GM12892 (cell line): ENCODE measurements around the gene ZDHHC14.
A peak's percentile ranks its signal among the peaks of the same experiment; 100 is the strongest.
"Not testable (repeated sequence)": the region's sequence is repeated elsewhere in the genome, so short reads cannot be mapped to it uniquely, and the experiment has no call there.

Experiments used
- DNase-seq: peaks from one replicate; pipeline ENCODE4 v3.0.0; 2011; ENCODE audit not compliant: insufficient read length
- FAIRE-seq: peaks from 2 replicates; lab custom pipeline; 2011; peaks lifted over from hg19 to GRCh38; lab: Jason Lieb, UNC
- POLR2A ChIP-seq: IDR thresholded peaks from 2 replicates; pipeline ENCODE4 v1.6.1; 2011; ENCODE audit warnings: low read depth, low read length, control low read depth
- POLR2AphosphoS5 ChIP-seq: IDR thresholded peaks from 2 replicates; pipeline ENCODE4 v1.6.1; 2011; ENCODE audit warnings: low read depth, low read length, control low read depth
- TAF1 ChIP-seq: IDR thresholded peaks from 2 replicates; pipeline ENCODE4 v1.6.1; 2011; ENCODE audit warnings: low read depth, mild to moderate bottlenecking, control low read depth, low read length, borderline replicate concordance

The ZDHHC14 gene

DNA sequence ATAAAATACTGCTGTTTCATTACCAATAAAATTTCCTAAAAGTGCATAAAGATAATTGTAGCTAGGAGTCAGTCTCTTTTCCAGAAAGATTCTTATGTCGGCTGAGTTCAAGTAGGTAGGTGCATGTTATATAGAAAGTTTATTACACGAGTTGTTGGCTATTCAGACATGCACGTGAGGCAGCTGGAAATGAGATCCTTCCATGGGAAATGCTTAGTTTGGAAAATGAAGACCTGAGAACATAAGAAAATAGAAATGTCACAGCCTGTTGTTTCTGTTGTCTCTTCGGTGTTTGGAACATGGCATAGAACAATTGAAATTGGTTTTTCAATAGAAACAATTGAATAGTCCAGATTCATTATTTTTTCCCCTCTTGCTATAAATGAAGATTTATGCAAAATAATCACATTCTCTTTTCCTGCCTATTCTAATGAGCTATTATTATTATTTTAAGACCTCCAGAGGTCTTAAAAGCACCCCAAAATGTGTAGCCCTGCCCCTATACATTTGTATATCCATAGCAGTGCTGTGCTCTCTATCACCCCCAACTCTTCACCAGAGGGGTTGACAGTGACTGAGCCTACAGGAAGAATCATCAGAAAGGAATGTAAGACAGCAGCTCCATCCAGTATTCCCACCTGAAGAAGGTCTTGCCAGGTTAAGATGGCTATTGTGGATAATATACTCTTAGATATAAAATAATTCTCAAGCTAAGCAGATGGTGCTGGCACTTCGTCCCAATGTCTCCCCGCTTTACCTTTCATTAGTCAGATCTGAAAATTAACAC, 82.2 kb downstream of the ZDHHC14 start:
- no peak for DNase-seq
- no peak for FAIRE-seq
- no peak for TF ChIP-seq POLR2A
- TF ChIP-seq TAF1 = no peak
- TF ChIP-seq POLR2AphosphoS5 = no peak

DNA sequence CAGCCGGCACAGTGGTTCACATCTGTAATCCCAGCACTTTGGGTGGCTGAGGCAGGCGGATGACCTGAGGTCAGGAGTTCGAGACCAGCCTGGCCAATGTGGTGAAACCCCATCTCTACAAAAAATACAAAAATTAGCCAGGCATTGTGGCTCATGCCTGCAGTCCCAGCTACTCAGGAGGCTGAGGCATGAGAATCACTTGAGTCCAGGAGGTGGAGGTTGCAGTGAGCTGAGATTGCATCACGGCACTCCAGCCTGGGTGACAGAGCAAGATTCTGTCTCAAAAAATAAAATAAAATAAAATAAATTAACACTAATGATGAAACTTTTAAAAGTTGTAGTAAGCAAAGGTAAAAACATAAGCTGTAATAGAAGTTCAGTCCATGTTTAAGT, 82.7 kb downstream of the ZDHHC14 start:
- FAIRE-seq = not testable (repeated sequence)

DNA sequence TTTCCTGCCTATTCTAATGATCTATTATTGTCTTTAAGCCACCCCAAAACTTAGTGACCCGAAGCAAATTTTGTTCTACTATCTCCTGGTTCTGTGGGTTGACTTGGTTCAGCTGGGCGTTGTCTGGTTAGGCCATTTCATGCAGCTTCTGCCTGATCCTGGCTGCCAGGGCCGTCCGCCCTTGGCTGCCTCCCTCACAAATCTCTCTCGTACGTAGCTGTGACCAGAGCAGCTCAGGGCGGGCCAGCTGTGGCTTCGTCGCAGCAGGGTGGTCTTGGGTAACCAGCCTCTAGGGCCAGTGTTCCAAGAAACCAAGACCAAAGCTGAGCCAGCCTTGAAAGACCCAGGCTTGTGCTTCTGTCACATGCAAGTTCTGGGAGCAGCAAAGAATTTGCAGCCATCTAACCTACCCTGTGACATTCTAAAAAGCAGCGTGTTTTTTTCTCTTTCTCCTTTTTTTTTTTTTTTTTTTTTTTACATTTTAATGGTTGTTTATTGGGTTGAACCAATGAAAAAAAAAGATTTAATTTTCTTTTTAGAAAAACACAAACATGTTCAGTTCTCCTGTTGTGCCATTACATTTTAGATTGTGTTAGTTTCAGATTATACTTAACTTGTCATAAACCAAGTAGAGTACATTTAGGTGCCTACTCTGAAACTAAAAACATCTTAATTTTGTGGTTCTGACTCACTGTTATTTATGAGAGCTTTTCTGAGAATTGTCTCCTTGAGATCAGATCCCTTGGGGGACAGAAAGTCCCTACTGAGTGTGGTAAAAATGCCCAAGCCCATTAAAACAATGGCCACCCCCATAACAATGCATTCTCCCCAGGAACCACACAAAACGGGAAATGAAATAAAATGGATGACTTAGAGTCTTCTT, 83.9 kb downstream of the ZDHHC14 start:
- FAIRE-seq (peak; percentile 71), DNase-seq (no peak)
- TF ChIP-seq TAF1 (no peak), POLR2A (no peak), POLR2AphosphoS5 (no peak)

More for the DNA sequence above, 82.7 kb downstream of the ZDHHC14 start:
- DNase-seq = not testable (repeated sequence)

DNA sequence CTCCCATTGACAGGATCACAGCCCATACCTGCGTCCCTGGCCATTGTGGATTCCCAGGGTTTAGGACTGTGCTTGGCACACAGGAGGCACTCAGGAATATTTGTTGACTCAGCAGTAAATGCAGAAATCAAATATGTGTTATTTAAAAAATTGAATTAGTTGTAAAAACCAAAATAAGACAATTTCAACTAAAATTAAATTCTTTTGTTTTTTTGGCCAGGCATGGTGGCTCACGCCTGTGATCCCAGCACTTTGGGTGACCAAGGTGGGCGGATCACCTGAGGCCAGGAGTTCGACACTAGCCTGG, 85.3 kb downstream of the ZDHHC14 start:
- no peak for TF ChIP-seq POLR2AphosphoS5
- no peak for TF ChIP-seq TAF1
- no peak for TF ChIP-seq POLR2A
- FAIRE-seq (no peak), DNase-seq (no peak)

DNA sequence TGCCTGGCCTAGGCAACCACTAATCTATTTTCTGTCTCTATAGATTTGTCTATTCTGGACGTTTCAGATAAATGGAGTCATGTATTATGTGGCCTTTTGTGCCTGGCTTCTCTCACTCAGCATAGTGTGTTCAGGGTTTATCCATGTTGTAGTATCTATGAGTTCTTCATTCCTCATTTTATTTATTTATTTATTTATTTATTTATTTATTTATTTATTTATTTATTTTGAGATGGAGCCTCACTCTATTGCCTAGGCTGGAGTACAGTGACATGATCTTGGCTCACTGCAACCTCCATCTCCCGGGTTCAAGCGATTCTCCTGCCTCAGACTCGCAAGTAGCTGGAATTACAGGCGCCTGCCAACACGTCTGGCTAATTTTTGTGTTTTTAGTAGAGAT, 86.3 kb downstream of the ZDHHC14 start:
- DNase-seq, FAIRE-seq: not testable (repeated sequence)

DNA sequence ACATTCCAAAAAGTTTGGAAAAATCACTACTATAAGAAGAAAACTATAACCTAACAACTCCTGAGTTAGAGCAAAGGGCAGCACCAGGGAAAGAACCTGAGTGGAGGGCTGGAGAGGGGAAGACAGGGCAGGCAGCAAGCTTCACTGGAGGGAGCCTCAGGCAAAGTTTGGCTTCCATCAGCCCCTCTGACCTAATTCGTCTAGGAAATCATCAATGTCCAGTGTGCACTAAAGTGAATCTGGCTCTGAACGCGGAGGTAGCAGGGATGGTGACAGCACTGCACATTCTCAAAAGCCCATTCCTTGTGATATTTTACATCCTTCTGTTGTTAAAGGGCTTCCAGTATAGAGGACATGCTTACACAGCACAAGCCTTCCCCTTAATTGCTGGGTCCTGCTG, 87.1 kb downstream of the ZDHHC14 start:
- DNase-seq (no peak), FAIRE-seq (no peak)
- TF ChIP-seq POLR2A (no peak), POLR2AphosphoS5 (no peak), TAF1 (no peak)

DNA sequence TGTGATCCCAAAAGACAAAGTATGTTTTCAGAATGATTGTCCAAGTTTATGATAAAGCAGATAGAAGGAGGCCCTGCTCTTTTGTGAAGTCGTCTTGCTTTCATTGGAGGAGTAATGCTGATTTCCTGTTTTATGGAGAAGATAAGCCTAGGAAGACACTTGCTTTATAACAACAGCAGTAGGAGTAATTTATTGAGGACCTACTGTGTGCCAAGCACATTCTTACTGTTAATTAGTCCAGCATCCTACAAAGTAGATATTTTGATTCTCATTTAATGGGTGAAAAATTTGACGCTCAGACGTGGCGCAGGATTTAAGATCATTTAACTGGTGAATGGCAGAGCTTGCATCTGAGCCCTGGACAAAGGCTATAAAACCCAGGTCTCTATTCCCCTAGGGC, 87.6 kb downstream of the ZDHHC14 start:
- TF ChIP-seq POLR2AphosphoS5 (no peak), POLR2A (no peak), TAF1 (no peak)
- FAIRE-seq (no peak), DNase-seq (no peak)

DNA sequence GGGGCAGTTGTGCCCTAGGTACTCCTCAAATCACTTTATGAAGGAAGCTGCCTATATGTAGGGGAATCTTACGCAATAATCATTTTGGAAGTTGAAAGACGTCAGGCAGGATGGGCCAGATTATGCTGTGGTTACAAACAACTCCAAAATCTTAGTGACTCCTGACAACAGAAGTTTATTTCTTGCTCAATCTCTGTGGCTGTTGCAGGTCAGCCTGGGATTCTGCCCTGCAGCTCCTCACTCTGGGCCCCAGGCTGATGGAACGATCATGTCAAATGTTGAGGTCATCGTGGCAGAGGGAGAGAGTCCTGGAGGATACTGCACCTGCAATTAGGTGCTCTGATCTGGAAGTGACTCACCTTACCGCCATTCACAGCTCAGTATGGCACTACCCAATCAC, 88.4 kb downstream of the ZDHHC14 start:
- DNase-seq (no peak), FAIRE-seq (no peak)
- no peak for TF ChIP-seq TAF1
- no peak for TF ChIP-seq POLR2A
- TF ChIP-seq POLR2AphosphoS5 = no peak

DNA sequence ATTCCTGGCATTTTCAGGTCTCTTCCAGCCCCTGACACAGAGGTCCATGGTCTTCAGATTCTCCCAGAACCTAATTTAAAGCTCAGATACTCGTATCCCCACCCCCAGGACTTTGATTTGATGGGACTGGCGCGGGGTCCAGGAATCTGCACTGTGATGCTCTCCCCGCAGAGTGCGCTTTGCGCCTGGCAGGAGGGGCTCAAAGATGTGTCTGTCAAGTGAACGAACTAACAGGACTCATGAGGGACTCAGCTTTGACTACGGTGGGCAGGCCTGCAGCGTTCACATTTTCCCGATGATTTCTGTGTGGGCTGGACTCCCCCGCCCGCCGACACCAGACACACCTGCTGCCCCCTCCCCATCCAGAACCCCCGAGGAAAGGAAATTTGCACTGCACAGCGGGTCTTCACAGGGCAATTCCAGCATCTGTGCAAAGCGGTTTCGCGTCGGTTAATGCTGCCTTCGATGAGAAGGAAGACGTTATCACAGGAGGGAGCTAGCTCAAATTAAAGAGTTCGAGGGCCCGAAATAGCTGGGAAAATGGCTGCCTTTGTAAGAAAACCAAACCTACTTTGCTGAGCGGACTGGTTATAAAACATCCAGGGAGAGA, 90.2 kb downstream of the ZDHHC14 start:
- DNase-seq (no peak), FAIRE-seq (no peak)
- TF ChIP-seq POLR2AphosphoS5 (no peak), POLR2A (no peak), TAF1 (no peak)

DNA sequence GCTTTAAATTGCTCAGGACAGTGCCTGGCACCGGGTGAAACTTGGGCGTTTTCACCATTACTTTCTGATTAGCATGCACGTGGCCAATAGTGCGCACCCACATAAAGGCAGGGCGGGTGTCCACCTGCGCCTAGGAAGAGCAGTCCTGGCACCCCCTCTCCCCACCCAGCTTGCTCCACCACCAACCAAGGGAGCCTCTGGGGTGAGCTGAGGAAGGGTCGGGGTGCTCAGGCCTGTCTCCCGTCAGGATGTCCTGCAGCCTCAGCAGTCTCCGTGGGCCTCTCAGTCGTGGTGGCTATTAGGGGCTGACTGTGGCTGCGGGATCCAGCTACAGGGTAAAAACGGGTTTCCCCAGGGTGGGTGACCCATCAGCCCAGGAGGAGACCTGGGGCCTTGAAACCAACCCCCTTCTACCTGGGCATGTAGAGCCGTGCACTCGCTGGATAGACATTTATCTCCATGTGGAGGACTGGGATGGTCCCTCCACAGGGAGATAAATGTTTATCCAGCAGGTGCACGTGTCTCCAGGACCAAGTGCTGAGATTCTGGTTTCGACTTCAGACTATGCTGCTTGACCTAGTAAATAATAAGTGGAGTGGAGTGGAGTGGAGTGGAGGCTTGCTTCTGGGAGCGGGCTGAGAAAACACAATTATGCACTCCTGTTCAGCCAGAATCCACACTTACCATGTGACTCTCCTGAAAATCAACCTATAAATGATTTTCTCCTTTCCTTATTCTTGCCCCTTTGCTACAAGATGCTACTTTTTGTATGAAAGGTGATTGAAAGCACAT, 91.1 kb downstream of the ZDHHC14 start:
- DNase-seq (no peak), FAIRE-seq (no peak)

DNA sequence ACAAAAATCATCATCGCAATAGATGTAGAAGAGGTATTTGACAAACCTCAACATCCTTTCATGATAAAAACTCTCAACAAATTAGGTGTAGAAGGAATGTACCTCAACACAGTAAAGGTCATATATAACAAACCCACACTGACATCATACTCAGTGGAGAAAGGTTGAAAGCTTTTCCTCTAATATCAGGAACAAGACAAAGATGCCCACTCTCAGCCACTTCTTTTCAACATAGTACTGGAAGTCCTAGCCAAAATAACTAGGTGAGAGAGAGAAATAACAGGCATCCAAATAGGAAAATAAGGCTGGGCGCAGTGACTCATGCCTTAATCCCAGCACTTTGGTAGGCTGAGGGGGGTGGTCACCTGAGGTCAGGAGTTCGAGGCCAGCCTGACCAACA, 95.8 kb downstream of the ZDHHC14 start:
- no peak for DNase-seq
- TF ChIP-seq POLR2AphosphoS5 (no peak), POLR2A (no peak), TAF1 (no peak)
- no peak for FAIRE-seq

More for the DNA sequence above, 91.1 kb downstream of the ZDHHC14 start:
- no peak for TF ChIP-seq TAF1
- no peak for TF ChIP-seq POLR2A
- TF ChIP-seq POLR2AphosphoS5 = no peak

DNA sequence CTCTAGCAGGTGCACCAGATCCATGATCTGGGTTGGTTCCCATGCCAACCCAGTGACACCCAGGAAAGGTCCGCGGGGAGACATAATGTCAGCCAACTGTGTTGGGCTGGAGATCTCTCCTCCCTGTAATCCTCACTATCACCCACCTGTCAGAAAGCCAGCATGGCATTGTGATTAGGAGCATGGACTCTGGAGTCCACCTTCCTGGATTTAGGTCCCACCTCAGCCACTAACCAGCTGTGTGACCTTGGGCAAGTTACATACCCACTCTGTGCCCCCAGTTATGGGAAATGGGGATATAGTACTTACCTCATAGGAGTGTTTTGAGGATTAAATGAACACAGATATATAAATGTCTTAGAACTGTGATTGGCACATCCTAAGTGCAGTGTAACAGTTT, 97.9 kb downstream of the ZDHHC14 start:
- FAIRE-seq (no peak), DNase-seq (no peak)
- TF ChIP-seq POLR2AphosphoS5 (no peak), TAF1 (no peak), POLR2A (no peak)
